NCI-H526 (cell line): ENCODE measurements around the gene FMN1.

Experiments
- DNase-seq, 2 experiments: peaks; one replicate each; lab custom pipeline; 2025; lab: John Stamatoyannopoulos, UW

The FMN1 gene

GRCh38 chr15:33194704-33195670 is at the start of gene FMN1:
Gene FMN1, minus strand, starts transcription at chr15:33194714. Its CDS starts 39,800 bp downstream, at chr15:33154914.
- peak; percentile 79 to 97 for DNase-seq

- no peak for DNase-seq
These were observed 49.4 kb upstream of the FMN1 start for GRCh38 chr15:33243869-33244268.

DNA sequence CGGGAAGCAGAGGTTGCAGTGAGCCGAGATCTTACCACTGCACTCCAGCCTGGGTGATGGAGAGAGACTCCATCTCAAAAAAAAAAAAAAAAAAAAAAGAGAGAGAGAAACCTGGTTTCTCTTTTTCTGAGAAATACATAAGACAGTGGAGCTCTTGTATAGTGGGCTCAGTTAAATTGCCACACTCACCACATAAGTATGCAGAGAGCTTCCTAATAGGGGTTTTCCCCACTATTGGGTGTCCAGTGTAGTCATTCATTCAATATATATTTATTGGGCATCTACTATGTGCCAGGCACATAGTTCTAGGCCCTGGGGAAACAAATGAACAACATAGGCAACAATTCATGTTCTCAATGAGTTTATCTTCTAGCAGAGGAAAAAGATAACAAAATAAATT is 48.9 kb upstream of the FMN1 start:
- DNase-seq = no peak

DNA sequence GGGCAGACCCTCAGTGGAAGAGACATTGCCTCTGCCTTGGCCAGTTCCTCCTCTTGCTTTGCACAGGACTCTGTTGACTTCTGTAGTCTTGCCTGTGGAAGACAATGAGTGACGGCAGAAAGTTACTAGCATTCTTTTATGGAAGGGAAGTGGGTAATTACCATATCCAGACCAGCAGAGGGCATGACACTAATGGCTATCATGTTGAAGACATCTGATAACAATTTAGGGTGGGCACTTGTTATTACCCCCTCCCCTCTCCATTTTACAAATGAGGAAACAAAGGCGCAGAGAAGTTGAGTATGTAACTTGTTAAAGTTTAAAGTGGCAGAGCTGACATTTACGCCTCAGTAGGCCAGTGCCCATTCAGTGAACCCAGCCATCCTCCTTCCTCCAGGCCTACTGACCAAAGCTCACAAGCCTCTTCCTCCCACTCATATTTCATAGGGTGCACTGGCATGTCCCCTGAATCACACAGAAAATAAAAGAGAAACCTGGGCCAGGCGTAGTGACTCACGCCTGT is 48.2 kb upstream of the FMN1 start:
- peak in 1 of 2 experiments; percentile 19 for DNase-seq

DNA sequence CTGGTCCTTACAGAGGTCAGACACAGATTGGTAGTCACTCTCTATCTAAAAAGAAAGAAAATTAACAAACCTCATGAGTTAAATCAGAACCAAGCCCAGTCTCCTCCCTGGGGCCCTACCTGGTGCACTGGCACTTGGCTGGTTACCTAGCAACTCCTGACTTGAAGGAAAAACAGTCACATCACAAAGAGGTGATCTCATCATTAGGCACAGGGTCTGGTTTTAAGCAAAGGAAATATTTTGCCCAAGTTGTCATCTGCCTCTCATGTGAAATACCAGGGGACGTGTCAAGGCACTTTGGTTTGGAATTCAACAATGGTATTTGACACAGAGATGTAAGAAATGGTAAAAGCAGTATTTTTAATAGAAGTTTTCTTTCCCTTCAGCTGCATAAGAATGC is 47.7 kb upstream of the FMN1 start:
- DNase-seq = no peak

DNA sequence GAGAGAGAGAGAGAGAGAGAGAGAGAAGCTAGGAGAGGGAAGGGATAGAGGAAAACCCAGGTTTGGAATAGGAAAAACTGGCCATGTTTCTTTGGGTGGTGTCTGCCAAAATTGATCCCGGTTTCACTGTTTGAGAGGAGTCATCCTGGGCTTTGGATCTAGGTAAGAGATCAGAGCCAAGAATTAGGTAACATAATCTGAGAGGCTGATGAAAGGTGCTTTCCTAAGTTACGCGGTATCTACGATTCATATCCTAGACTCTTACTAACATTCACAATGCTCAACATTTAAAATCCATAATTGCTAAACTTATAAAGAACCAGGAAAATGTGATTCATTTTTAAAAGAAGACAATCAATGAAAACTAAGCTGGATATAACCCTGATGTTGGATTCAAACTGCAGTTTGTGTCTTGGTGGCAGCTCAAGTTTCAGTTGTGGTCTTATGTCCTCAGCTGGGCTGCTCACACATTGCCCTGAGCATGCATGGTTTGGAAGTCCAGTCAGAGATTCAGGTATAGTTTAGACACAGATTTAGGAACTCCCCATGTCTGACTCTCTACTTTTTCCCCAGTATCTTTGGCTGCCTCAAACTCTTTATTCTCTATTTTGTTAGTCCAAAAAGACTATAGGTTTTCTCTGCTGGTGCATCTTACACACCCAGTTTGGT is 42.5 kb upstream of the FMN1 start:
- no peak for DNase-seq

DNA sequence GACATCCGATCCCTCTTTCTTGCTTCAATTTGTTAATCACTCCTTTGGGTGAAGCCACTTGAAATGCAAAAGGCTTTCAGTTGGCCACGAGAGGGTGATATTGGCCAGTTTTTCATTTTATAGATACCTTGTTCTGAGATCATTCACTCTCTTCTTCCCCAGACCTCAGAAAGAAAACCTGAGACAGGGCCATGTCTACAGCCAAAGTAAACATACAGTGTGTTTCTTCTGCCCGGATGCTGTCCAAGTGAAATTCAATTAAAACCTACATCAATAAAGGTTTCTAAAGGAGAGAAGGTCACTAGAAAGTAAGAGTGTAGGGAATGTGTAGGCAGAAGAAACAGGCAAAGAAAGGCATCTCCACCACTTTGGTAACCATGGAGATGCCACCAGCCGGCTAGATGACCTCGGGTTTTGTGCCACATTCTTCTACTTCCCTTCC is 39.5 kb upstream of the FMN1 start:
- peak; percentile 19 to 65 for DNase-seq

DNA sequence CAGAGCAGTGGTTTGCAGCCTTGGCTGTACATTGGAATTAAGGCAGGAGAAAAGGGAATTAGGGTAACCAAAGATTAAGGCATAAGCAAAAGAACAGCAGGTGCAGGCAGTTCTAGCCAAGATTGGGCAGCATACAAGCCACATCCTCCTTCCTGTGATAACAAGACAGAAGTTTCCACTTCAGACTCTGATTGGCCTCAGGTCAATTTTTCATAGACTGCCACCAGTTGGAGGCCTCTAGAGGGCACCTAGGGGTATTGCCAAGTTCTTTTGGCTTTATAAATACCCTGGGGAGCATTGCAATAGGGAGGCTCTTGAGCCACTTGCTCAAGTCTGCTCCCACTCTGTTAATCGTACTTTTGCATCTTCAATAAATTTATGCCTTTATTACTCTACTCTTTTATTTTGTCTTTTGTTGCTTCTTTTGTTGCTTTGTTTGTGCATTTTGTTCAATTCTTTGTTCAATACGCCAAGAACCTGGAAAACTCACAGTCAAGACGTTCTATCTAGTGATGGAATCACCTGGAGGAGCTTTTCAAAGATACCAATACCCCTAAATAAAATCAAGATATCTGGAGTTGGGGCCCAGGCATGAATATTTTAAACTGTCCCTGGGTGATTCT is 32.2 kb upstream of the FMN1 start:
- peak; percentile 60 to 82 for DNase-seq

GRCh38 chr15:33218071-33218491 is 23.6 kb upstream of the FMN1 start:
- DNase-seq = no peak

- DNase-seq = peak in 1 of 2 experiments; percentile 46
These were observed 21.7 kb upstream of the FMN1 start for GRCh38 chr15:33215941-33216872.

DNA sequence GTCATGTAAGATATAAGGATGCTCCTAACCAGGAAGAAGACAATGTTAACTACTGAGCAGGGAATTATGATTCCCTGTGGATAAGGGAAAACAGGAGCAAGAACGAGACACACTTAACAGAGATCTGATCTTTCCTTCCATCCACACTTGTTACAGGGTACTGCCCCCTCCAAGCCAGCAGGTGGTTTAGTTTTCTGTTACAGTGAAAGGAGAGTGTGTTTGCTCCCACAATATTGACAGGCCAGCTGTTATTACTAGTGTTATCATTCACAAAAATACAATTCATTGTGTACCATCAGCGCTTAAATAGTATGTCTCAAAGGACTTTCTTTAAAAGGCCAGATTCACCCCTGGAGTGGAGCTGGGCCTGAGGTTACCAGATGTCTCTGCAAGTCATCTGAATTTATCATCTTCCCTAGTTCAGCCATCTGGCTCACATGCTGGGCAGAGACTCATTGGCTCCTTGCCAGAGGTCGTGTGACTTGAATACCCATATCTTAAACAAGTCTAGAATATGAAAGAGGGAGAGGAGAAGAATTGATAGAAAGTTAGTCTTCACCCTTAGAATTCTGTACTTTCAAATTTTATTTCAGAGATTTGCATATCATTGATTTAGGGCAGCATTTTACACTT is 16.8 kb upstream of the FMN1 start:
- peak in 1 of 2 experiments; percentile 10 for DNase-seq

DNA sequence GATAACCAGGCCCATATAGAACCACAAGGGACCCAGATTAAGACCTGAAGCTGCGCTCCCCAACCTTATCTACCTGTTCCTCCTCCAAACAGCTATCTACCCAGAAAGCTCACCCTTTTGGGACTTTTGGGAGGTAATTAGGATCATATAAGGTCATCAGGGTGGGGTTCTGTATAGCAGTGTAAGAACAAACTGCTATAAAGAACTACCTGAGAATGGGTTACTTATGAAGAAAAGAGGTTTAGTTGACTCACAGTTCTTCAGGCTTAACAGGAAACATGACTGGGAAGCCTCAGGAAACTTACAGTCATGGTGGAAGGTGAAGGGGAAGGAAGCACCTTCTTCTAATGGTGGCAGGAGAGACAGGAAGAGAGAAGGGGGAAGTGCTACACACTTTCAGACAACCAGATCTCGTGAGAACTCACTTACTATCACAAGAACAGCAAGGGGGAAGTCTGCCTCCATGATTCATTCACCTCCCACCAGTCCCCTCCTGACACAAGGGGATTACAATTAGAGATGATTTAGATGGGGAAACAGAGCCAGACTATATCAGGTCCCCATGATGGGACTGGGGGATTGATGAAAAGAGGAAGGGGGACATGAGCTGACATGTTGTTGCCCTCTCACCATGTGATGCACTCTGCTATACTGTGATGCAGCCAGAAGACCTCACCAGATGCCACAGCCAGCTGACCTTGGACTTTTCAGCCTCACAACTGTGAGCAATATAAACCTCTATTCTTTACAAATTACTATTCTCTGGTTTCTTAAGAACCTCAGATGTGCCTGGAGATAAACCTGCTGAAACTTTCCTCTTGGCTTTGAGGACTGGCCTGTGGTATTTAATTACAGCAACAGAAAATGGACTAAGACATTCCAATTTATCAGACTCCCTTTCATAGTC is 15.3 kb upstream of the FMN1 start:
- DNase-seq = no peak

DNA sequence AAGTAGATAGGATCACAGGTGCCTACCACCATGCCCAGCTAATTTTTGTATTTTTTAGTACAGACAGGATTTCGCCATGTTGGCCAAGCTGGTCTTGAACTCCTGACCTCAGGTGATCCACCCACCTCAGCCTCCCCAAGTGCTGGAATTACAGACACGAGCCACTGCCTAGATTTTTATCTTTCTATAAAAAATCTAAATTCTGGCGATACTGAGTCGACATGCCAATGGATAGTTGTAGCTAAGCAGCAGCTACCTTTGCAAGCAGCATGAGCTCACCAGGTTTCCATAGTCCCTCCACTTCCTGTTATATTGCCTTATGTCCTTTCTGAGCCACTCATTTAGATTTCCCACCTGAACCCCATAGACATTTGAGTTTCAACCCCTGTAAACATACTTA is 13.1 kb upstream of the FMN1 start:
- no peak for DNase-seq

DNA sequence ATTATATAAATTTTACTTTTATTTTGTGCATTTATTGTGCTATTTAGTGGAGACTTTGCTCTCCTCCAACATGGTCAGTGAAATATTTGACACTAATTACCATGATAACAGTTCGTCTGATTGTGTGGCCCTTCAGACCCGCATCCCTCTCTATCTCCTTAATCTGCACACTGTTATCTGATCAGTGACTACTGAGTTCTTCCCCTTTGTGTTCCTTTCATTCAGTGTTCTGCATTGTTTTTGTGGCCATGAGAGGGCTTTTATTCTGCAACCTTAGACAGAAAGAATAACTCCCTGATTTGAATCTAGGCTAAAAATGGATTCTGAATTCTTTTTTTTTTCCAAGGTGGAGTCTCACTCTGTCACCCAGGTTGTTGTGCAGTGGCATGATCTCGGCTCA is 11.9 kb upstream of the FMN1 start:
- DNase-seq = no peak

- peak; percentile 57 to 65 for DNase-seq
These were observed 10.4 kb upstream of the FMN1 start for GRCh38 chr15:33204926-33205325.

- no peak for DNase-seq
These were observed 9.6 kb upstream of the FMN1 start for GRCh38 chr15:33204087-33204486.

- peak; percentile 66 to 83 for DNase-seq
These were observed 7.1 kb upstream of the FMN1 start for GRCh38 chr15:33201491-33202231.

DNA sequence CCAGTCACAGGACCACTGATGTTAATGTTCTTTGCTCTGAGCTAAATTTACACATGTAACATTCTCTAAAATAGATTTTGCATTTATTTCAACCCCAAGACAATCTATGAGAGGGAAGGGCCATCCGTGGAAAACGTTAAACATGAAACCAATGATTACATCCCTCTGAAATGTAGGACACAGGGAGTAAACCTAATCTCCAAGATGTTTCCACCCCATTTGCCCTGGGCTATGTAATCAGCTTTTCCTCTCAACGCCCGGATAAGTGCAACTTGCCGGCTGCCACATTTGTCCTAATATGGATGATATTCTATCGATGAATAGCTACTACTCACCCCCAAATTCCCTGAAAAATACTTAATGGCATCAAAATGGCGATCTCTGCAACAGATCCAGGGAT is 6.4 kb upstream of the FMN1 start:
- DNase-seq = peak in 1 of 2 experiments; percentile 37

- peak; percentile 38 to 68 for DNase-seq
These were observed 5.9 kb upstream of the FMN1 start for GRCh38 chr15:33200444-33200843.
